MG63 (cell line): ENCODE data around the gene ZNF613. TPM values are rescaled to one million over a fixed set of nuclear protein-coding genes. Genes with fewer than 3 reads are reported as not detected.
"Not testable (repeated sequence)": the region's sequence is repeated elsewhere in the genome, so short reads cannot be mapped to it uniquely, and the experiment has no call there.

Experiments used
- DNase-seq: peaks from one replicate; pipeline ENCODE4 v3.0.0-alpha.2; 2020
- H3K27me3 ChIP-seq: fragments of 250-450 bp; sonication (Bioruptor Pico); 2 replicates; pipeline ENCODE4 v1.5.1; 2020; ENCODE audit warnings: mild to moderate bottlenecking, moderate library complexity
- H3K36me3 ChIP-seq: fragments of 250-450 bp; sonication (Bioruptor Pico); 2 replicates; pipeline ENCODE4 v1.5.1; 2020; ENCODE audit warnings: mild to moderate bottlenecking, moderate library complexity
- H3K4me3 ChIP-seq: fragments of 250-450 bp; sonication (Bioruptor Pico); 2 replicates; pipeline ENCODE4 v1.5.1; 2020; ENCODE audit warnings: mild to moderate bottlenecking, moderate library complexity
- H3K9me3 ChIP-seq: fragments of 250-450 bp; sonication (Bioruptor Pico); 2 replicates; pipeline ENCODE4 v1.5.1; 2020; ENCODE audit warnings: mild to moderate bottlenecking, moderate library complexity
- total RNA-seq: library from RNA; depleted of rRNA; stranded (reverse); fragments of >200 nt; shearing (Covaris generic); gene quantifications from 2 replicates; pipeline ENCODE4 v1.2.3, GENCODE V29; 2014; ENCODE audit warnings: low replicate concordance; rRNA removed

The ZNF613 gene
- total RNA-seq, result 0.84 and 3.0 TPM in 2 replicates

DNA sequence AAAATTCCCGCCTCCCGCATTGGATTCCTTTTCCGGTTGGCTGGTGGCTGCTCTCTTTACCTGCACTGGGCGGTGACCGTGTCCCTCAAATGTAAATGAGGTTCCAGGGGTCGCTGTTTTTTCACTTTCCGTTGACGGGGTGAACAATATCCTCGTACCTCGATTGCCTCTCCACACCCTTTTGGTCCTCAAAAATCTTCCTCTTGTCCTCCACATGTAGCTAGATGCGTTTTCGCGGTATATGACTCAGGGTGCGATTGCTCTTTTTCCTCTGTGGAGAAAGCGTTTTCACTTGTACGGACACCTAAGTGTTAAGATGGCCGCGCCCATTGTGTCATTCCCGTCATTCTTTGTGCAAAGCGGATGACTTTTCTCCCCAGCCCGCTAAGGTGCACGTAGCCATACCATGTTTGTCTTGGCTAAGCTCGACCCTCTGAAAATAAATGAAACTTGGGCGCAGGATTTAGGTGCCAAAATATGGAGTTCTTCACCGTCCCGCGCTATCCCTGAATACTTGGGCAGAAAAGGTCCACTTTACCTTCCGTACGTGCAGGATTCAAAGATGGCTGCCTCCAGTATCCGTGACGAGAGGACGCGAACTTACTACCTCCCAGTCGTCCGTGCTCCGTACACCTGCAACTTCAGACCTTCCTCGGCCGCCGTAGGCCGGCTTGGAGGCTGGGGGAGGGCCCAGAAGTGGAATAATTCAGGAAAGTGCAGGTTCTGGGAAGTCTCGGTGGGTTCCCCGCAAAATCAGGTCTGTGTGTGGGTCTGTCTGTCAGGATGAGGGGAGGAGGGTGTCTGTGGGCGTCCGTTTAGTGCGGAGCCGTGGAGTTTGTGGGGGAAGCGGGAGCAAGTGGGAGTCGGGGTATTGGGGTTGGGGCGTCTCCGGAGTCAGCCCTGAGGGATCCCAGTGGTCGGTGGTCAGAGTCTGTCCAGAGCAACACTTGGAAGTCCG is at the start of gene ZNF613:
TSS of gene ZNF613 (plus strand) at position 689 of the 958 bp plus-strand sequence. CDS start 8,749 bp downstream, outside the sequence.
- Histone ChIP-seq H3K36me3 (peaks cover 23% of the 10 kb centered on the region), H3K4me3 (peak within 1 kb of the TSS; percentile 85), H3K9me3 (peaks cover 35% of the 10 kb centered on the region), H3K27me3 (no peaks in the 10 kb centered on the region)
- DNase-seq, result peak; percentile 83

DNA sequence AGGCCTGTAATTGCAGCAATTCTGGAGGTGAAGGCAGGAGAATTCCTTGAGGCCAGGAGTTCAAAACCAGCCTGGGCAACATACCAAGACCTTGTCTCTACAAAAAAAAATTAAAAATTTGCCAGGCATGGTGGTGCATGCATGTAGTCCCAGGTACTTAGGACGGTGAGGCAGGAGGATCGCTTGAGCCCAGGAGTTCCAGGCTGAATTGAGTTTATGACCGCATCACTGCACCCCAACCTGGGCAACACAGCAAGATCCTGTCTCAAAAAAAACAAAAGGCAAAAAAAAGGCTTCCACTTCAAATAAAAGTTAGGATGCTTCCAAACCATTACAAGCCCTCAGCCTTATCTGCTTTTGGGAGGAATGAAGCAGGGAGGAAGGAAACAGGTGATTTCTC is 44.8 kb upstream of the ZNF613 start:
- DNase-seq, result no peak
- H3K36me3 ChIP-seq, result no peaks in the 10 kb centered on the region; the same call in 1 of the 2 replicates
- no peaks in the 10 kb centered on the region for H3K27me3 ChIP-seq
- H3K9me3 ChIP-seq, result peaks cover 8% of the 10 kb centered on the region
- H3K4me3 ChIP-seq, result no peak overlapping the region

DNA sequence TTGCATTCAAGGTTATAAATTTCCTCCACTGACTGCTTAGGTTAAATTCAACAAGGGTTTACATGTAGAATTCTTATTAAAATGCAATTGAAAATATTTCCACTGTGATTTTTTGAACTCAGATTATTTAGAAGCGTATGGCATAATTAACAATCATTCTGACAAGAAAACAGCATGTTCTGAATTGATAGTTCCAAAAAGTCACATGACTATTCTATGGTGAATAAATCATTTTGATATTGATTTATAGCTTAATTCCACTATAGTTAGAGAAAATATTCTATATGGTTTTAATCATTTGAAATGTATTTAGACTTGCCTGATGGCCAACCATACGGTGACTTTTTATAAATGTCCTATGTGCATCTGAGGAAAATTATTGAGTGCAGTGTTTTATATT is 42.6 kb upstream of the ZNF613 start:
- H3K36me3 ChIP-seq, result no peaks in the 10 kb centered on the region; the same call in 1 of the 2 replicates
- H3K27me3 ChIP-seq, result no peaks in the 10 kb centered on the region
- H3K9me3 ChIP-seq, result peaks cover 18% of the 10 kb centered on the region
- no peak for DNase-seq
- no peak overlapping the region for H3K4me3 ChIP-seq

DNA sequence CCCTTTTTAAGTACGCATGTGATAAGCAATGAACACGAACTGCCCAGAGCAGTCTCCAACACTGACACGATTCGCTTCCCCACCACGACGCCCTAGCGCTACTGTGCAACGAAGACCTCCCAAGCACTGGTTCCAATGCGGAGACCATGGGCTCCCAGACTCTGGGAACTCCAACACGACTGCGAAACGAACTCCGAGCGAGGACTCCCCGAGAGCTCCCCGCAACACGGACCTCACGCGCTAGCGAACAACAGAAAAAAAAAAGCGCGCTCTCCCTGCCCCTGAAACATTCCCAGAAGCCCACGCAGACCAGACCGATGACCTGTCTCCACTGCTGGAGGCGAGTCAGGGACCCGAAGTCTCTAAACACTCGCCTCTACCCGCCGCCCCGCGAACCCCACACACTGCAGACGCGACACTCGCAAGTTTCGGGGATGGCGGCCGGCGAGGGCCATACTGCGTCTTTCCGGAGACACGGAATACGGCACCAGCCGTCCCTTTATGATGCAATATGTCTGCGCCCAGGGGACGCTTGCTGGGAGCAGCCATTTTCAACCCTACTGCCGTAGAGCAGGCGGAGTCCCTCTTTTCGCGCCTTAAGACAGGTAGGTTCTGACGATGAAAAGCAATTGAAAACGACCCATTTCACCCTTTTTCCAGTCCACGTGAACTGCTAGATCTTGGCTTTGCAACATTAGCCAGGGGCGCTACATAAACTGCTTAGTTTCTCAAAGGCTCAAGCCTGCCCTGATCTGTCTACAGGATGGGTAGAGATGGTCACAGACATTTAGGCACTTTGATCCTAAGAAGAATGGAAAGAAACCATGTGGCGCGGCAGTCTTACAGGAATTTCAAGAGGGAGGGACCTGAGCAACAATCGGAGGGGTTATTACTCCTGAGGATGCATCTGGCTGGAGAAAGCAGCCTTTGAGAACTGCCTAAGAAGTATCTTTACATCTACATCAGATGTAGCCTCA is 39.5 kb upstream of the ZNF613 start, which contains the start of gene ZNF577:
TSS of gene ZNF577 (minus strand) at position 430 of the 977 bp plus-strand sequence. CDS start 7,569 bp downstream, outside the sequence.
- peaks cover 19% of the 10 kb centered on the region for H3K36me3 ChIP-seq
- H3K4me3 ChIP-seq, result peak within 1 kb of the TSS; percentile 45
- DNase-seq, result peak; percentile 83
- no peaks in the 10 kb centered on the region for H3K27me3 ChIP-seq
- H3K9me3 ChIP-seq, result peaks cover 44% of the 10 kb centered on the region

DNA sequence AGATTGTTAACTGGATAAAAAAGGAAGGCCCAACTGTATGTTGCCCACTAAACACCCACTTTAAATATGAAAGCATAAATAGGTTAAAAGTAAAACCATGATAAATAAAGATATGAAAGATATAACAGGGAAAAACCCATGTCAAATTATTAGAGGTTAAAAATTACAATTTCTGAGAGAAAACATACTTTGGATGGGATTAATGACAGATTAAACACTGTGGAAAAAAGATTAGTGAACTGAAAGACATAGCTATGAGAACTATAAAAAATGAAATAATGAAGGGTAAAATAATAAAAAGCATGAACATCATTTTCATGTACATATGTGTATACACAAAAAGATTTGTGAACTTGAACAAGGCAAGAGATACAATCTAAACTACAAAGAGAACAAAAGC is 37.3 kb upstream of the ZNF613 start:
- Histone ChIP-seq H3K36me3 (peaks cover 32% of the 10 kb centered on the region), H3K9me3 (peaks cover 55% of the 10 kb centered on the region), H3K27me3 (no peaks in the 10 kb centered on the region), H3K4me3 (no peak overlapping the region)
- DNase-seq, result no peak

DNA sequence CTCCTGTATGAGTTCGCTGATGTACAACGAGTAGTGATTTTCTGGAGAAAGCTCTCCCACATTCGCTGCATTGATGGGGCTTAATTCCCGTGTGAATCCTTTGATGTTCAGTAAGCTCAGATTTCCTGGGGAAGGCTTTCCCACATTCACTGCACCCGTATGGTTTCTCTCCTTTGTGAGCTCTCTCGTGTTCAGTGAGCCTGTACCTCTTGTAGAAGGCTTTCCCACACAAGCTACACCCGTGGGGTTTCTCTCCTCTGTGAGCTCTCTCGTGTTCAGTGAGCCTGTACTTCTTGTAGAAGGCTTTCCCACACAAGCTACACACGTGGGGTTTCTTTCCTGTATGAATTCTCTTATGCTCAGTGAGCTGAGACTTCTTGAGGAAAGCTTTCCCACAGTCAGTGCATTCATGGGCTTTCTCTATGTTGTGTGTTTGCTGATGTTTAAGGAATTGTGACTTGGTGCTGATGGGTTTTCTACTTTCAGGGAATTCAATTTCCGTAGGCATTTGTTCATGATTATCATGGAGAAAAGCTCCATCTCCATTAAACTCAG is 36.0 kb upstream of the ZNF613 start:
- H3K4me3 ChIP-seq, result no peak overlapping the region
- peaks cover 43% of the 10 kb centered on the region for H3K36me3 ChIP-seq
- no peaks in the 10 kb centered on the region for H3K27me3 ChIP-seq
- H3K9me3 ChIP-seq, result peaks cover 62% of the 10 kb centered on the region
- DNase-seq, result no peak

DNA sequence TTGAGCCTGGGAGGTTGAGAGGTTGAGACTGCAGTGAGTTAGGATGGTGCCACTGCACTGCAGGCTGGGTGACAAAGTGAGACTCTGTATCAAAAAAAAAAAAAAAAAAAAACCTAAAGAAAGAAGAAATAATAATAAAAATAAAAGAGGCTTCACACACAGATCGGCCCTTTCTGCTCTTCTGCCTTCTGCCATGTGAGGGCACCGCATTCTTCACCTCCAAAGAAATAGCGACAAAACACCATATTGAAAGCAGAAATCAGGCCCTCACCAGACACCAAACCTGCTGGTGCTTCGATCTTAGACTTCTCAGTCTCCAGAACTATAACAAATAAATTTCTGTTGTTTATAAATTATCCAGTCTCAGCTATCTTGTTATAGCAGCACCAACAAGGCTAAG is 25.4 kb upstream of the ZNF613 start:
- peaks cover 28% of the 10 kb centered on the region for H3K36me3 ChIP-seq
- no peak for DNase-seq
- H3K9me3 ChIP-seq, result peaks cover 44% of the 10 kb centered on the region
- H3K4me3 ChIP-seq, result no peak overlapping the region
- no peaks in the 10 kb centered on the region for H3K27me3 ChIP-seq

DNA sequence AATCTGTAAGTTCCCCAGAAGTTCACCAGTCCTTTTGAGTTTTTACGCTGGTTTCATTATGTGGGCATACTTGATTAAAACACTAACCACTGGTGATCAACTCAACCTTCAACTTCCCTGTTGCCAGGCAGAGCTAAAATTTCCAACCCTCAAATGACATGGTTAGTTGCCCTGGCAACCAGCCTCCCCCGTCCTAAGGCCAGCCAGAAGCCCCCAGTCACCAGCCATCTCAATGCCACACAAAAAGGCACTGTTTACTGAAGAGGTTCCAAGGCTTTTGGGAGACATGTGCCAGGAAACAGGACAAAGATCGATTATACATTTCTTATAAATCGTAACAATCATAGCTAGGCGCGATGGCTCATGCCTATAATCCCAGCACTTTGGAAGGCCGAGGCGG is 24.1 kb upstream of the ZNF613 start:
- Histone ChIP-seq H3K9me3 (peaks cover 40% of the 10 kb centered on the region), H3K27me3 (no peaks in the 10 kb centered on the region), H3K4me3 (no peak overlapping the region), H3K36me3 (peaks cover 21% of the 10 kb centered on the region)
- DNase-seq, result no peak

DNA sequence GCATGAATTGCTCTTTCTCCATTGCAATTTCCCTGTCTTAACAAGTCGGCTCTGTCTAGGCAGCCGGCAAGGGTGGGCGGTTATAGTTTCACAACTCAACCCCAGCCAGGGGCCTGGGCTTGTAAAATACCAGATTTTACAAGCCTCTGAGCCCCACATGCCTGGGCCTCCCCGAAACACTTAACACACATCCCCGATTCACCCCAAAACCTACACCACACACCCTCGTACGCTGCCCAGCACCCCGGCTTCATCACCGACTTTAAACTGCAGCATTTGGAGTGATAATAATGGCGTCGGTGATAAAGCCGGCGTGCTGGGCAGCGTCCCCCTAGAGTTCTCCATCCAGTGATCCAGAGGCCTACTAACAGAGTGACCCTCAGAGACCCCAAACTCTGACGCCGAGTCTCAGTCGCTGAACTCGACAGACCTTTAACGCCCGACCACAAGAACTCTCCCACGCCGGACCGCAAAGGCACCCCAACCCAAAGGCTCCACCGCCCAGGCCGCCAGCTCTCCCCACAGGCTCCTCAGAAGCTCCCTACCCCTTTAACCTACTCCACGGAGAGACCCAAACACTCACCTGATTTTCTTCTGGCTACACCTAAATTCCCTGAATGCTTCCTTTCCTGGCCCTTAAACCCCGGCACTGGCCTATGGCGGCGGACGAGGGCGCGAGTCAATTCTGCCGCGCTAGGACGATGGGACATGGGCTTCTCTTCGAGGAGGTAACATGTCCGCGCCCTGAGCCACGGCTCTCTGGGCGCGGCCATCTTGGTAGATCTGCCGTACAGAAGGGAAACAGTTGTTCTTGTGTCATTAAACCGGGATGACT is 22.7 kb upstream of the ZNF613 start, which contains the start of gene ZNF649:
TSS of gene ZNF649 (minus strand) at position 687 of the 835 bp plus-strand sequence. CDS start 4,910 bp downstream, outside the sequence.
- peak; percentile 74 for DNase-seq
- Histone ChIP-seq H3K27me3 (no peaks in the 10 kb centered on the region), H3K9me3 (peaks cover 33% of the 10 kb centered on the region), H3K36me3 (peaks cover 13% of the 10 kb centered on the region), H3K4me3 (peak within 1 kb of the TSS; percentile 69)

DNA sequence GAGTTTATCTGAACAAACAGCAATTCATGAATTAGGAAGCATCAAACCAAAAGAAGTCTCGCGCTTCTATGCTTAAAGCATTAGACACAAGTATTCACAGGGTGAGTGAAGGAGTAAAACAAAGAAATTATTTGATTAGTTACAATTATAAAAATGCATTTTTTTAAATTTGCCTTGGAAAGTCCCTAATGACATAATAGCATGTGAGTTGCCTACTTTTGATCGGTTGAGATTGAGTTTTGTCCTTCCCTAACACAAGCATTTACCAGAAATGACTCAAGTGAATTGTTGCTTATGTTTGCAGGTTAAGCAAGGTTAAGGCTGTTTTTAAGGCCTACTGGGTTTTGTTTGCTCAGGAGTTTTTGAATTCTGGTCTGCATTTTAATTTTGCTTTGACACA is 22.1 kb upstream of the ZNF613 start:
- Histone ChIP-seq H3K9me3 (peaks cover 30% of the 10 kb centered on the region), H3K27me3 (no peaks in the 10 kb centered on the region), H3K36me3 (peaks cover 10% of the 10 kb centered on the region), H3K4me3 (peak overlapping the region; percentile 69)
- DNase-seq, result no peak

DNA sequence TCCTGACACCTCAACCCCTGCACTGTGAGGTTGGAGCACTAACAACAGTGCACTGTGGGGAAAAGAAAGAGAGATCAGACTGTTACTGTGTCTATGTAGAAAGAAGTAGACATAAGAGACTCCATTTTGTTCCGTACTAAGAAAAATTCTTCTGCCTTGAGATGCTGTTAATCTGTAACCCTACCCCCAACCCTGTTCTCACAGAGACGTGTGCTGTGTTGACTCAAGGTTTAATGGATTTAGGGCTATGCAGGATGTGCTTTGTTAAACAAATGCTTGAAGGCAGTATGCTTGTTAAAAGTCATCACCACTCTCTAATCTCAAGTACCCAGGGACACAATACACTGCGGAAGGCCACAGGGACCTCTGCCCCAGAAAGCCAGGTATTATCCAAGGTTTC is 21.6 kb upstream of the ZNF613 start:
- not testable (repeated sequence) for H3K4me3 ChIP-seq, DNase-seq, H3K36me3 ChIP-seq, H3K27me3 ChIP-seq
- H3K9me3 ChIP-seq, result peaks cover 29% of the 10 kb centered on the region

DNA sequence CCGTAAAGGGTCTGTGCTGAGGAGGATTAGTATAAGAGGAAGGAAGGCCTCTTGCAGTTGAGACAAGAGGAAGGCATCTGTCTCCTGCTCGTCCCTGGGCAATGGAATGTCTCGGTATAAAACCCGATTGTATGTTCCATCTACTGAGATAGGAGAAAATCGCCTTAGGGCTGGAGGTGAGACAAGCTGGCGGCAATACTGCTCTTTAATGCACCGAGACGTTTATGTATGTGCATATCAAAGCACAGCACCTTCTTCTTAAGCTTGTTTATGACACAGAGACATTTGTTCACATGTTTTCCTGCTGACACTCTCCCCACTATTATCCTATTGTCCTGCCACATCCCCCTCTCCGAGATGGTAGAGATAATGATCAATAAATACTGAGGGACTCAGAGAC is 21.2 kb upstream of the ZNF613 start:
- DNase-seq, H3K27me3 ChIP-seq, H3K4me3 ChIP-seq, H3K36me3 ChIP-seq: not testable (repeated sequence)
- peaks cover 29% of the 10 kb centered on the region for H3K9me3 ChIP-seq

DNA sequence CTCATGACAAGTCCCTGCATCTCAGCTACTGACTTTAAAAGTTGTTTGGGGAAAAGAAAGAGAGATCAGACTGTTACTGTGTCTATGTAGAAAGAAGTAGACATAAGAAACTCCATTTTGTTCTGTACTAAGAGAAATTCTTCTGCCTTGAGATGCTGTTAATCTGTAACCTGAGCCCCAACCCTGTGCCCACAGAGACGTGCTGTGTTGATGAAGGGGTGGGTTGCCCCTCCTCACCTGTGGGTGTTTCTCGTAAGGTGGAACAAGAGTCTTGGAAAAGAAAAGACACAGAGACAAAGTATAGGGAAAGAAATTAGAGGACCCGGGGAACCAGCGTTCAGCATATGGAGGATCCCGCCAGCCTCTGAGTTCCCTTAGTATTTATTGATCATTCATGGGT is 19.3 kb upstream of the ZNF613 start:
- not testable (repeated sequence) for H3K4me3 ChIP-seq, H3K36me3 ChIP-seq, H3K27me3 ChIP-seq, DNase-seq
- peaks cover 21% of the 10 kb centered on the region for H3K9me3 ChIP-seq

DNA sequence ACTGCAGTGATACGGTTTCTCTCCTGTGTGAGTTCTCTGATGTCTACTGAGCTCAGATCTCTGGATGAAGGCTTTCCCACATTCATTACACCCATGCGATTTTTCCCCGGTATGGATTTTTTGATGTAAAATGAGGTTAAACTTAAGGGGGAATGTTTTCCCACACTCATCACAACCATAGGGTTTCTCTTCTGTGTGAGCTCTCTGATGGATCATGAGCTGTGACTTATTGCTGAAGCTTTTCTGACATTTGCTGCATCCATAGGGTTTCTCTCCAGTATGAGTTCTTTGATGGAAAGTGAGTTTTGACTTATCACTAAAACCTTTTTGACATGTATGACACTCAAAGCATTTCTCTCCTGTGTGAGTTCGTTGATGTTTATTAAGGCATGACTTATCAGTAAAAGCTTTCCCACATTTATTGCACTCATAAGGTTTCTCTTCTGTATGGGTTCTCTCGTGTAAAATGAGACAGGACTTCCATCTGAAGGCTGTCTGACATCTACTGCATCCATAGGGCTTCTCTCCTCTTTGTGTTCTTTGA is 11.9 kb upstream of the ZNF613 start:
- H3K4me3 ChIP-seq, result no peak overlapping the region
- no peak for DNase-seq
- no peaks in the 10 kb centered on the region for H3K27me3 ChIP-seq
- H3K9me3 ChIP-seq, result peaks cover 27% of the 10 kb centered on the region
- H3K36me3 ChIP-seq, result no peaks in the 10 kb centered on the region

DNA sequence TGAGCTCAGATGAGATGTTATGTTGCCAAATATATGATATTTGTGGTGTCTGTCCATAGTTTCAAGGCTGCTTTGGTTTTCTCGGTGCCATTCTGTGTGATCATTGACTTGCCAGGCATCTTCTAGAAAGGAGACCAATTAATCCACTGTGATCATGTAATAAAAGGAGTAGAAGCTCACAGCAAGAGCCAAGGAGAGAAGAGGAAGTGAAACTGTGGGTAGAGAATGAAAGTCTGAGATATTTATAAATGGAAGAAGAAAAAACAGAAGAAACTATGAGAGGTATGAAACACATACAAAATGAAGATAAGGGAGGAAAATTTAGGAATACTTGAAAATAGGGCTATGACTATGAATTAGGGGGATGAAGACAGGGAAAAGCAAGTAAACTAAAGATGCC is 11.1 kb upstream of the ZNF613 start:
- Histone ChIP-seq H3K27me3 (no peaks in the 10 kb centered on the region), H3K9me3 (peaks cover 32% of the 10 kb centered on the region), H3K4me3 (no peak overlapping the region), H3K36me3 (no peaks in the 10 kb centered on the region)
- DNase-seq, result no peak
